Progenitor cell of endocrine pancreas (in vitro differentiated cells): ENCODE results near the gene RMI1. TPM values are rescaled to one million over a fixed set of nuclear protein-coding genes. Genes with fewer than 3 reads are reported as not detected.

Source experiments
- DNase-seq: peaks from one replicate; pipeline ENCODE4 v3.0.0; 2021; ENCODE audit warnings: low spot score; ENCODE audit not compliant: unreplicated experiment
- H3K27ac Mint-ChIP-seq: 2 replicates; pipeline ENCODE4 v1.8.0; 2021; ENCODE audit warnings: mild to moderate bottlenecking, moderate library complexity, mixed read lengths
- H3K27me3 Mint-ChIP-seq: 2 replicates; pipeline ENCODE4 v1.8.0; 2021; ENCODE audit warnings: mixed read lengths
- H3K36me3 Mint-ChIP-seq: 2 replicates; pipeline ENCODE4 v1.8.0; 2022; ENCODE audit warnings: mixed read lengths; ENCODE audit not compliant: insufficient read depth
- H3K4me1 Mint-ChIP-seq: 2 replicates; pipeline ENCODE4 v1.8.0; 2021; ENCODE audit warnings: low read depth, mixed read lengths
- H3K4me3 Mint-ChIP-seq: 2 replicates; pipeline ENCODE4 v1.8.0; 2021; ENCODE audit warnings: low read depth, mild to moderate bottlenecking, moderate library complexity, mixed read lengths
- H3K9me3 Mint-ChIP-seq: 2 replicates; pipeline ENCODE4 v1.8.0; 2021; ENCODE audit warnings: low read depth, mixed read lengths
- CTCF ChIP-seq: fragments of 200-600 bp; sonication (generic); IDR thresholded peaks from one replicate; pipeline ENCODE4 v1.5.0; 2021; ENCODE audit warnings: antibody characterized with exemption, mild to moderate bottlenecking; ENCODE audit not compliant: unreplicated experiment
- total RNA-seq: library from RNA; stranded (reverse); gene quantifications from 2 replicates; pipeline ENCODE4 v1.2.1, GENCODE V29; 2021

The RMI1 gene
- total RNA-seq, 1 donor from 2014 or later: 19.0 TPM

GRCh38 chr9:83986765-83987401 lies 6.3 kb downstream of the RMI1 start:
- Mint-ChIP-seq H3K27ac (peak overlapping the region; percentile 21), H3K4me3 (no peak overlapping the region), H3K36me3 (peaks cover 9% of the 10 kb centered on the region), H3K9me3 (peaks cover 4% of the 10 kb centered on the region), H3K27me3 (no peaks in the 10 kb centered on the region), H3K4me1 (peaks cover 13% of the 10 kb centered on the region)
- no peak for TF ChIP-seq CTCF
- DNase-seq: no peak

- Mint-ChIP-seq H3K4me3 (no peak overlapping the region), H3K27ac (peak overlapping the region; percentile 21), H3K4me1 (peaks cover 18% of the 10 kb centered on the region), H3K36me3 (peaks cover 9% of the 10 kb centered on the region), H3K27me3 (no peaks in the 10 kb centered on the region), H3K9me3 (peaks cover 4% of the 10 kb centered on the region)
- no peak for TF ChIP-seq CTCF
- no peak for DNase-seq
These were observed 6.8 kb downstream of the RMI1 start for GRCh38 chr9:83987402-83987791.

- no peak for TF ChIP-seq CTCF
- DNase-seq: no peak
- no peaks in the 10 kb centered on the region for H3K27me3 Mint-ChIP-seq
- H3K4me3 Mint-ChIP-seq: no peak overlapping the region
- H3K36me3 Mint-ChIP-seq: peaks cover 10% of the 10 kb centered on the region
- H3K9me3 Mint-ChIP-seq: peaks cover 4% of the 10 kb centered on the region
- peaks cover 21% of the 10 kb centered on the region for H3K4me1 Mint-ChIP-seq
- H3K27ac Mint-ChIP-seq: no peak overlapping the region
These were observed 7.8 kb downstream of the RMI1 start for GRCh38 chr9:83988411-83988810.

GRCh38 chr9:83991355-83991754 lies 10.8 kb downstream of the RMI1 start:
- Mint-ChIP-seq H3K4me1 (peaks cover 19% of the 10 kb centered on the region), H3K9me3 (peaks cover 4% of the 10 kb centered on the region), H3K27me3 (no peaks in the 10 kb centered on the region), H3K4me3 (no peak overlapping the region), H3K27ac (no peak overlapping the region), H3K36me3 (peaks cover 13% of the 10 kb centered on the region)
- TF ChIP-seq CTCF: no peak
- DNase-seq: no peak

- TF ChIP-seq CTCF: no peak
- no peak overlapping the region for H3K4me3 Mint-ChIP-seq
- no peak for DNase-seq
- no peak overlapping the region for H3K27ac Mint-ChIP-seq
- peaks cover 13% of the 10 kb centered on the region for H3K4me1 Mint-ChIP-seq
- H3K9me3 Mint-ChIP-seq: peaks cover 4% of the 10 kb centered on the region
- H3K27me3 Mint-ChIP-seq: no peaks in the 10 kb centered on the region
- peaks cover 14% of the 10 kb centered on the region for H3K36me3 Mint-ChIP-seq
These were observed 11.8 kb downstream of the RMI1 start for GRCh38 chr9:83992407-83992806.
